Loucy (cell line): ENCODE results near the gene TRAFD1.

ENCODE experiments used
- H2AFZ ChIP-seq: fragments of 200-600 bp; sonication (generic); 2 replicates; pipeline ENCODE4 v1.6.0; 2016; ENCODE audit warnings: antibody characterized with exemption, mild to moderate bottlenecking, low read length, moderate library complexity
- H3F3A ChIP-seq: fragments of 200-600 bp; 2 replicates; pipeline ENCODE4 v1.6.0; 2016; ENCODE audit warnings: antibody characterized with exemption, low read depth, mild to moderate bottlenecking
- H3K27me3 ChIP-seq: fragments of 200-600 bp; sonication (generic); 2 replicates; pipeline ENCODE4 v1.6.1; 2014; ENCODE audit warnings: low read length, mild to moderate bottlenecking; ENCODE audit not compliant: insufficient read depth, poor library complexity, severe bottlenecking
- H3K36me3 ChIP-seq: fragments of 200-600 bp; sonication (generic); 2 replicates; pipeline ENCODE4 v1.6.1; 2016; ENCODE audit warnings: low read length; ENCODE audit not compliant: insufficient read depth
- H3K4me1 ChIP-seq: fragments of 200-600 bp; sonication (generic); 2 replicates; pipeline ENCODE4 v1.5.1; 2014; ENCODE audit warnings: low read length, mild to moderate bottlenecking; ENCODE audit not compliant: insufficient read depth, poor library complexity, severe bottlenecking
- H3K4me2 ChIP-seq: fragments of 200-600 bp; sonication (generic); 2 replicates; pipeline ENCODE4 v1.6.0; 2014; ENCODE audit warnings: antibody characterized with exemption, low read length, low read depth, mild to moderate bottlenecking; ENCODE audit not compliant: poor library complexity, severe bottlenecking
- H3K4me3 ChIP-seq: fragments of 200-600 bp; sonication (generic); 2 replicates; pipeline ENCODE4 v1.5.1; 2014; ENCODE audit warnings: low read length, mild to moderate bottlenecking, mixed read lengths; ENCODE audit not compliant: poor library complexity, severe bottlenecking
- H3K79me2 ChIP-seq: fragments of 200-600 bp; sonication (generic); 2 replicates; pipeline ENCODE4 v1.6.1; 2014; ENCODE audit warnings: low read length; ENCODE audit not compliant: insufficient read depth
- H3K9ac ChIP-seq: fragments of 200-600 bp; sonication (generic); 2 replicates; pipeline ENCODE4 v1.6.0; 2014; ENCODE audit warnings: mild to moderate bottlenecking, low read depth, low read length, moderate library complexity; ENCODE audit not compliant: poor library complexity, severe bottlenecking
- H3K9me2 ChIP-seq: fragments of 200-600 bp; sonication (generic); replicated peaks from 2 replicates; pipeline ENCODE4 v1.6.1; 2016; ENCODE audit warnings: low read depth, low read length, mixed read lengths
- H3K9me3 ChIP-seq: fragments of 200-600 bp; sonication (generic); 2 replicates; pipeline ENCODE4 v1.6.1; 2014; ENCODE audit warnings: mild to moderate bottlenecking, antibody characterized with exemption, low read length, low read depth; ENCODE audit not compliant: insufficient read depth
- H4K20me1 ChIP-seq: fragments of 200-600 bp; sonication (generic); 2 replicates; pipeline ENCODE4 v1.6.0; 2014; ENCODE audit warnings: antibody characterized with exemption, low read length, mild to moderate bottlenecking; ENCODE audit not compliant: insufficient read depth, poor library complexity, severe bottlenecking
- CTCF ChIP-seq: fragments of 200-600 bp; sonication (generic); conservative IDR thresholded peaks from 2 replicates; pipeline ENCODE4 v1.5.1; 2014; ENCODE audit warnings: mild to moderate bottlenecking, antibody characterized with exemption, low read length
- EZH2phosphoT487 ChIP-seq: fragments of 200-600 bp; IDR thresholded peaks from 2 replicates; pipeline ENCODE4 v1.6.1; 2018; ENCODE audit warnings: antibody characterized with exemption, mild to moderate bottlenecking, moderate library complexity, borderline replicate concordance

TRAFD1 gene

GRCh38 chr12:112160611-112161010 is 35.3 kb downstream of the TRAFD1 start:
- TF ChIP-seq CTCF (no peak), EZH2phosphoT487 (no peak)
- H3K27me3 ChIP-seq, result no peaks in the 10 kb centered on the region
- H3K4me1 ChIP-seq, result no peaks in the 10 kb centered on the region
- no peaks in the 10 kb centered on the region for H3K9me3 ChIP-seq
- H3K79me2 ChIP-seq, result no peaks in the 10 kb centered on the region
- no peak overlapping the region for H2AFZ ChIP-seq
- H3F3A ChIP-seq, result no peaks in the 10 kb centered on the region
- H3K9ac ChIP-seq, result no peak overlapping the region
- no peaks in the 10 kb centered on the region for H3K9me2 ChIP-seq
- no peak overlapping the region for H3K4me3 ChIP-seq
- peaks cover 18% of the 10 kb centered on the region; the same call in 1 of the 2 replicates for H3K36me3 ChIP-seq
- H3K4me2 ChIP-seq, result no peak overlapping the region
- no peaks in the 10 kb centered on the region for H4K20me1 ChIP-seq

GRCh38 chr12:112161711-112162110 is 36.4 kb downstream of the TRAFD1 start:
- peaks cover 18% of the 10 kb centered on the region; the same call in 1 of the 2 replicates for H3K36me3 ChIP-seq
- no peaks in the 10 kb centered on the region for H3F3A ChIP-seq
- no peak overlapping the region for H2AFZ ChIP-seq
- H4K20me1 ChIP-seq, result no peaks in the 10 kb centered on the region
- H3K9ac ChIP-seq, result no peak overlapping the region
- no peak overlapping the region for H3K4me3 ChIP-seq
- H3K79me2 ChIP-seq, result no peaks in the 10 kb centered on the region
- H3K9me3 ChIP-seq, result no peaks in the 10 kb centered on the region
- H3K9me2 ChIP-seq, result no peaks in the 10 kb centered on the region
- H3K4me1 ChIP-seq, result no peaks in the 10 kb centered on the region
- no peak for TF ChIP-seq CTCF
- no peak for TF ChIP-seq EZH2phosphoT487
- no peak overlapping the region for H3K4me2 ChIP-seq
- H3K27me3 ChIP-seq, result no peaks in the 10 kb centered on the region

GRCh38 chr12:112162241-112162790 is 37.0 kb downstream of the TRAFD1 start:
- no peak overlapping the region for H3K4me3 ChIP-seq
- no peaks in the 10 kb centered on the region for H3K4me1 ChIP-seq
- H3K36me3 ChIP-seq, result peaks cover 18% of the 10 kb centered on the region; the same call in 1 of the 2 replicates

More at GRCh38 chr12:112162241-112162790, 37.0 kb downstream of the TRAFD1 start:
- H3K9ac ChIP-seq, result no peak overlapping the region
- H3K9me3 ChIP-seq, result no peaks in the 10 kb centered on the region
- no peak overlapping the region for H3K4me2 ChIP-seq
- no peak for TF ChIP-seq EZH2phosphoT487
- TF ChIP-seq CTCF, result no peak
- no peaks in the 10 kb centered on the region for H3K79me2 ChIP-seq
- no peak overlapping the region for H2AFZ ChIP-seq
- H3K27me3 ChIP-seq, result no peaks in the 10 kb centered on the region
- H4K20me1 ChIP-seq, result no peaks in the 10 kb centered on the region
- no peaks in the 10 kb centered on the region for H3F3A ChIP-seq
- H3K9me2 ChIP-seq, result no peaks in the 10 kb centered on the region
